Limb (tissue), 2 donors: ENCODE measurements around the gene TMEM14A.
"Not testable (repeated sequence)": the region's sequence is repeated elsewhere in the genome, so short reads cannot be mapped to it uniquely, and the experiment has no call there.

Experiments used
- DNase-seq, 2 donors: peaks; one replicate each; pipeline ENCODE4 v3.0.0-alpha.2; 2016; ENCODE audit errors: extremely low spot score in 2 of 2

The TMEM14A gene, protein sequence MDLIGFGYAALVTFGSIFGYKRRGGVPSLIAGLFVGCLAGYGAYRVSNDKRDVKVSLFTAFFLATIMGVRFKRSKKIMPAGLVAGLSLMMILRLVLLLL

DNA sequence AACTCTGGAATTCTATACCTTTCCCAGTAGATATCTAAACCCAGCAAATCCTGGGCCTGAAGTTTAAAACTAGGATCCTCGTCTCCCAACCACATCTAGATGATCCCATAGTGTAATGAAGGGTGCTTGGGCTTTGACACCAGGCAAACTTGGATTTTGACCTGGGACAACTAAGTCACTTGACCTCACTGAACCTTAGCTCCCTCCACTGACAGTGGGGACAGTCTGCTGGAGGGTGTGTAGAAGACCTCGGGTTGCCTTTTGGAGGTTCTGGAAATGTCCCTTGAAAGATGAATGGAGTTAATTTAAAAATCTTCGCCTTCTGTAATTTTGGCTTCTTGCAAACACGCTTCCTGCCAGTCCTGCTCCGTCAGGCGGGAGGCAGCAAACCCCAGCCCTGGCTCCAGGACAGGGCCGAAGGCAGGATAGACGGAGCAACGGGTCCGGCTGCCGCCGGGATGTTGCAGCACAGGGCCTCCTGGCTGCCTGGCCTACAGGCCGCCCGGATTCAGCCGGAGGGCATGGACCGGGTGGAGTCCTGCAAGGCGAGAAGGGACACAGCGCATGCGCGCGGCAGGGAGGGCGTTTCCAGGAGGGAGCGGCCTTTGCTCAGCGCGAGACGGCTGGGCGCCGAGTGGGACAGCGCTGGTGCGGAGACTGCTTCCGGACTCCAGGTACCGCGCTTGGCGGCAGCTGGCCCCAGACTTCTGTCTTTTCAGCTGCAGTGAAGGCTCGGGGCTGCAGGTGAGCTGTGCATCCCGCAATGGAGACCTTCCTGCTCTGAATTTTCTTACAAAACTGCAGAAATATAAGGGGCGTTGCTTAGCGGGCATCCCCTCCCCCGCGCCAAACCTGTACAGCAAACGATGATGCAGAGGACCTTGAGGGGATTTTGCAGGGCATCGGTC, at the start of gene TMEM14A:
TMEM14A (plus strand) TSS at position 612 of the 908 bp plus-strand sequence. CDS start 5,990 bp downstream, outside the sequence.
- peak; percentile 87 to 95 for DNase-seq

DNA sequence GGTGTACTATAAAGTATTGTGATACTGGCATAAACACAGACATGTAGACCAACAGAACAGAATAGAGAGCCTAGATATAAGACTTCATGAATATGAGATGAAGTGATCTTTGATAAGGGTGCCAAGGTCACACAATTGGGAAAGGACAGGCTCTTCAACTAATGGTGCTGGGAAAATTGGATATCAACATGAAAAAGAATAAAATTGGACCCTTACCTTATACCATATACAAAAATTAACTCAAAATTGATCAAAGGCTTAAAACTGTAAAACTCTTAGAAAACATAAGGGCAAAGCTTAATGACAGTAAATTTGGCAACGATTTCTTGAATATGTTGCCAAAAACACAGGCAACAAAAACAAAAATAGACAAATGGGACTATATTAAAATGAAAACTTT, 49.3 kb upstream of the TMEM14A start:
- no peak for DNase-seq

DNA sequence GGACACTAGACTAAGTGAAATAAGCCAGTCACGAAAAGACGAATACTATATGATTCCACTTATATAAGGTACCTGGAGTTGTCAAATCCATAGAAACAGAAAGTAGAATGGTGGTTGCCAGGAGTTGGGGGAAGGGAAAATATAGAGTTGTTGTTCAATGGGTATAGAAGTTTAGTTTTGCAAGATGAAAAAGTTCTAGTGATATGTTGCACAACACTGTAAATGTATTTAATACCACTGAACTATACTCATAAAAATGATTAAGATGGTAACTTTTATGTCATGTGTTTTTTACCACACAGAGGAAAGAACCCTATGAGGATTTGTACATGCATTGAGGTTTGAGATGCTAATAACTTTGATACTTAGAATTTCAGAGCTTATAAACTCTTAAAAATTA, 48.1 kb upstream of the TMEM14A start:
- no peak for DNase-seq

DNA sequence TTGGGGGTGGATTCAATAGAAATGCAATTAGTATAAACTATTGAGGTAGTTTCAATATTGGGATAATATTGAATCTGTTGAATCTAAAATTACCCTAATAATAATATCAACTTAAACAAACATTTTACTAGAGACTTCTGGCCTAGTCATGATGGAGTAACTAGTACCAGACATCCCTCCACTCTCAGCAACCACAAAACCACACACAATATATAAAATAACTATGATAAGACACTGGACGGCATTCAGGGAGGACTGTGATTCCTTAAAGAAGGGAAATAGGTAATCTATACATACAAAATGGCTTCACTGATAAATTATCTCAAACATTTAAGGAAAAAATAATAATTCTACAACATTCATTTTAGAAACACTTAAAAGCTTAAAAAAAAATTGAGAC, 38.9 kb upstream of the TMEM14A start:
- DNase-seq, result no peak

DNA sequence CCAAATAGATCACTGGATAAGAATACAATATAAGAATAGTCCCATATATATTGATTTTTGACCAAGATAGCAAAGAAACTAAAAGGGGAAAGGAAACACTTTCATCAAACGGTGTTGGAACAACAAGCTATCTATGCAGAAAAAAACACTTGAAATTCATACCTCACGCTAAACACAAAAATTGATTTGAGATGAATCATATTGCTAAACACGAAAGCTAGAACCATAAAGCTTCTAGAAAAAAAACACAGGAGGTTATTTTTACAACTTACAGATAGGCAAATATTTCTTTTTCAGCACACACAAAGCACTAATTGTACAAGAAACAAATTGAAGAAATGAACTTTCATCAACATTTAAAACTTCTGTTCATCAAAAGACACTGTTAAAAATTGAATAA, 36.7 kb upstream of the TMEM14A start:
- DNase-seq, result no peak

DNA sequence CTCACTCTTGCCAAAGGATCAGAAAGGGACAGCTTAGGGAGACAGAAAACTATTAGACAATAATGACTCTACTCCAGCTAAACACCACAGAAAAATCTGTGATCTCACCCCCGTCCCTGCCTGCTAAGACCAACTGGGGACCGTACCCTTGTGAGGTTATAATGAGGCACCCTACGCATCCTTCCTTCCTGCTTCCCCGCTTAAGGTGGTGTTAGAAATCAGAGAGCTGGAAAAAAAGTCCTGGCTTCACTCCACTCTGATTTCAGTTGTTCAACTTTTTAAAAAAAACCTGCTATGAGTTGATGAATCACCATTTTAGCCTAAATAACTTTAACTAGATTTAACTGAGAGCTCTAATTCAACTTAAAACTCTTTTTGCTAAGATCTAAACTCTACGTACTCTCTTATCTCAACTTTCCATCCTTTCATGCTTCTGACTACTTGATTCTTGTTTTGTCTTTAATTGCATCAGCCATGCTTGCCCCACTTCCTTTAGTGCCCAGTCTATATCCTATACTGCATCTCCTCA, 35.8 kb upstream of the TMEM14A start:
- no peak for DNase-seq

DNA sequence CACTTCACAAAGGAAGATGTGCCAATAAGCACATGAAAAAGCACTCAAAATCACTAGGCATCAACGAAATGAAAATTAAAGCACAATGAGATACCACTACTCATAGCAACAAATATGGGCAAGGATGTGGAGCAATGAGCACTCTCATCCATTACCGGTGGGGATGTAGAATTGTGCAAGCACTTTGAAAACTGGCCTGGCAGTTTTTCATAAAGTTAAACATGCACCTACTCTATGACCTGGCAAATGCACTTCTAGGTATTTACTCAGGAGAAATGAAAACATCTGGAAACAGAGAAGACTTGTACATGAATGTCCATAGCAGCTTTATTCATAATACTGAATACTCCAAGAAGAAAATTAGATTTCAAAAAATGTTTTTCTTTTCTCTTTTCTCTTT, 34.1 kb upstream of the TMEM14A start:
- DNase-seq, result no peak

DNA sequence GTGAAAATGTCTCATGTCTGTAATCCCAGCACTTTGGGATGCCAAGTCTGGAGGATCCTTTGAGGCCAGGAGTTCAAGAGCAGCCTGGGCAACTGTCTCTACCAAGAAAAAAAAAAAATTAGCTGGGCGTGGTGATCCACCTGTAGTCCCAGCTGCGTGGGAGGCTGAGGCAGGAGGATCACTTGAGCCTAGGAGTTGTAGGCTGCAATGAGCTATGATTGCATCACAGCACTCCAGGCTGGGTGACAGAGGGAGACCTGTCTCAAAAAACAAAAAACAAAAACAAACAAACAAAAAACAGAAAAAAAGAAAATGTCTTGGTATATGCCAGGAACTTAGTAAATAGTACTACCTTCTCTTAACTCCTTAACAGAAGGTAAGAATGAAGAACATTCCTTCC, 31.4 kb upstream of the TMEM14A start:
- no peak for DNase-seq

DNA sequence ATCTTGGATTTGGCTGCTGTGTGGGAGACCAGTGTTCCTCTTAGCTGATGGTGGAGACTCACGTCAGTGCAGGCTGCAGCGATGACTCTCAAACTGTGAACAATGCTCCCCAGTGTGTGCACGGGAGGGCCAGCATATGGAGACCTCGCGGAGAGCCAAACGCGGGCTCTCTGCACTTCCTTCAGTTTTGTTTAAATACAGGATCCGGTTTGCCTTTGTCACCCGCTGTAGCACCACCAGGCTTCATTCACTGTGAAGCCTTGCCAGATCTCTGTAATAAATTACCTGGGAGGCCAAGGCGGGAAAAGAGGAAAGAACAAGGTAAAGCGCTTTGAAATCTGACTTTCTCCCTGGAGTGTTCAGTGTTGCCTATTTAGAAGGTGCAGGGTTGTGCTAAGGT, 30.7 kb upstream of the TMEM14A start:
- DNase-seq, result peak in 1 of 2 donors; percentile 61

DNA sequence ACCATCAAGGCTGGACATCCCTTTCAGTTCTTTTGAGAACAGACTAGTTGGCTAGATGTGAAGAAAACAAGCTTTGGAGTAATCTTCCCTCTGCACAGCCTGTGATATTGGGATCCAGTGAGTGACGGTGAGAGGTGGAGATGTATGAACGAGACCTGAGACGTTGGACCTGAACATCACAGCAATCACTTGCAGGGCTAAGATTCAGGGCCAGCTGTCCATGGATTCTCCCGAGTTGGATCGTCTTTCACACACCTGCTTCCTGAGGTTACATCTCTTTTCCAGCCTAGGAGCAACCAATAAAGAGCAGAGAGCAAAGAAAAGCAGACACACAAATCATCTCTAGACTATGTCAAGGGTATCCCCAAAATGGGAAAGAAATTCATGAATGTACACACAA, 30.0 kb upstream of the TMEM14A start:
- DNase-seq, result no peak

DNA sequence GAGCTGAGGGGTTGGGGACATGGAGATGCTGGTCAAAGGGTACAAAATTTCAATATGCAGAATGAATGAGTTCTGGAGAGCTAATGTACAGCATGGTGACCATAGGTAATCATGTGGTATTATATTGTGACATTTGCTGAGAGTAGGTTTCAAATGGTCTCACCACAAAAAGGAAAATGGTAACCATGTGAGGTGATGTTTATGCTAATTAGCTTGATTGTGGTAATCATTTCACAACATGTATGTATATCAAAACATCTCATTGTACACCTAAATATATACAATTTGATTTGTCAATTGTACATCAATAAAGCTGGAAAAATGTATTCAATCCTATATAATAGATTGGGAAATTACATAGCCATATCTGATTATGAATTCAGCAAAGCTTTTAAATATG, 29.5 kb upstream of the TMEM14A start:
- DNase-seq, result no peak

DNA sequence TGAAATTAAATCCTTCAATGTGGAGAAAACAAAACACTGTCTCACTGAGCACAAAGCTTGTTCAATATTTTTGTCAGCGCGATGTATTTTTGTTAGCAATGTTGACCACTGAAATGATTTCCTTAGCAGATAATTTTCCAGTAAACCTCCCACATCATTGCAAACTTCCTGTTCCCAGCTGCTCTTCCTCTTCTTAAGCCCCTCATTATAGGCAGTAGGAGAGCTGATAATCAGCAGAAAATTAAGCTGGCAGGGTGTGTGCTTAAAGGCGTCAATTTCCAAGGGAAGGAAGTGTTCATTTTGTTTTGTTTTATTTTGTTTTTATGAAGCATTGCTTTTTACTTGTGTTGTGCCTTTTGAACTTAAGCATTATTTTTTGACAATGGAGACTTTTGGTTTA, 29.1 kb upstream of the TMEM14A start:
- DNase-seq, result no peak

DNA sequence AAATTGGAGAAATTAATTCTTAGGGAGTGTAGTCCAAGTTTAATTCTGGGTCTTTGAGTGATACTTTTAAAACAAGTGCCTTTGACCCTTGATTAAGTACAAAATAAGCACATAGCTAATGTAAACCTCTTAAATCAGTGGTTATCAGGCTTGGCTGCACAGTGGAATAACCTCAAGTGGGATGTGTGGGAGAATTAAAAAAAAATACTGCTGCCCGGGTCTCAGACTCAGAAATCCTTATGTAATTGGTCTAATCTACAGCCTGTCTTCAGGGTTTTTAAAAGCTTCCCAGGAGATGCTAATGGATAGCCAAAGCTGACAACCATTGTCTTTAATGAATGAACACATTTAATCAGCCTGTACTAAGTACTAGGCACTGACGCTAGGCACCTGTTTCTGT, 28.5 kb upstream of the TMEM14A start:
- no peak for DNase-seq

DNA sequence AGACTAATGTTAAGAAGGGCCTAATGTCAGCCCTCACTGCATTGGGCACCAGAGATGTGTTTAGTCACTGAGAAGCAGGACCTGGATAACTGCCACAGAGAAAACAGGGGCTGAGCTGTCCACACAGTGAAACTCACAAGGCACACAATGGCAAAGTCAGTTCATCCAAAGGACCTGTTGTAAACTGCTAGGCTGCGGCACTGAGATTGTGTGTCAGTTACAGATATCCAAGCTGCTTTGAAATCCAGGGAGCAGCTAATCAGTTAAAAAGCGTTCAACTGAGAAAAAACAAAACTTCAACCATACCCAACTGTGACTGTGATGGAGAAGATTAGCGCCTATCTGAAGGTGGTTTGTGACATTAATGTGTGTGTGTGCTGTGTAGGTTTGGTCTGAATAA, 27.8 kb upstream of the TMEM14A start:
- DNase-seq, result no peak

DNA sequence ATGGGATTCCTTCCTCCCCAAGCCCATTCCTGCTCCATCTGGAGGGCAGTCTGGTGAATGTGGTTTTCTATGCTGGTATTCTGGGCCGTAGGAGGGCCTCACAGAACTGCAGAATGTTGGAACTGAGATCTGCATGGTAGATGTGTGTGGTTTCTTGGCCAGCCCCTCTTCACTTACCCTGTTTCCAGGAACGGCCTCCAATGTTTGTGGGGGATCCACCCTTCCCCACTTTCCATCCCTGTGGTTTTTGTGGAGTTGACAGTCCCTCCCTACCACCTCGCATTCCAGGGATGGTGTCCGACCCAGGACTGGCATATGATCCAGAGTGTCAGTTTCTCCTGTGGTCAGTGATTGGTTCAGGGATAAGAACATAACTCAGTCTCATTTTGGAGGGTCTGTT, 26.7 kb upstream of the TMEM14A start:
- no peak for DNase-seq

DNA sequence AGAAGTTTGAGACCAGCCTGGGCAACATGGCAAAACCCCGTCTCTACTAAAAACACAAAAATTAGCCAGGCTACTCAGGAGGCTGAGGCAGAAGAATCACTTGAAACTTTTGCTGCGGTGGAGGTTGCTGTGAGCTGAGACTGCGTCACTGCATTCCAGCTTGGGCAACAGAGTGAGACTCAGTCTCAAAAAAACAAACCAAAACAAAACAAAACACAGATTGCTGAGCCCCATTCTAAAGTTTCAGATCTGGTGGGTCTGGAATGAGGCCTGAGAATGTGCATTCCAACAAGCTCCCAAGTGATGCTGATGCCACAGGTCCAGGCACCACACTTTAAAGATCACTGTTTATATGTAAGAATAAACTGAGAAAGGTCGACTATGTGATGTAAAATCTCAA, 24.9 kb upstream of the TMEM14A start:
- no peak for DNase-seq

DNA sequence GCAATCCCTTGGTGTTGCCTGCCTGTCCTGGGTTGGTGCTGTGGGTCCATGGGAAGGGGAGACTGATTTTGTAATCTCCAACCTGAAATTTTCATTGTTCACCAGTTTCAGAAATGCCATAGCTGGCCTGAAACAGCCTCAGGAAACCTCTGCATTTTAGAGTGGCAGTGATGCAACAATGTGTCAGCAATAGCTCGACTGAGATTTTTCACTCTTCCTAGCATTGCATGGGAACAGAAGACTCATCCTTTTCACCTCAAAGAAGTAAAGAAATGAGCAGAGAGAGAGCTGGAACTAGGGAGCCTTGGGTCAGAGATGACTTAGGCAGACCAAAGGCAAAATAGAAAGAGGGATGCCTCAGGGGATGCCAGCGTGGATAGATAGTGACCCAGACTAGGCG, 23.7 kb upstream of the TMEM14A start:
- no peak for DNase-seq

DNA sequence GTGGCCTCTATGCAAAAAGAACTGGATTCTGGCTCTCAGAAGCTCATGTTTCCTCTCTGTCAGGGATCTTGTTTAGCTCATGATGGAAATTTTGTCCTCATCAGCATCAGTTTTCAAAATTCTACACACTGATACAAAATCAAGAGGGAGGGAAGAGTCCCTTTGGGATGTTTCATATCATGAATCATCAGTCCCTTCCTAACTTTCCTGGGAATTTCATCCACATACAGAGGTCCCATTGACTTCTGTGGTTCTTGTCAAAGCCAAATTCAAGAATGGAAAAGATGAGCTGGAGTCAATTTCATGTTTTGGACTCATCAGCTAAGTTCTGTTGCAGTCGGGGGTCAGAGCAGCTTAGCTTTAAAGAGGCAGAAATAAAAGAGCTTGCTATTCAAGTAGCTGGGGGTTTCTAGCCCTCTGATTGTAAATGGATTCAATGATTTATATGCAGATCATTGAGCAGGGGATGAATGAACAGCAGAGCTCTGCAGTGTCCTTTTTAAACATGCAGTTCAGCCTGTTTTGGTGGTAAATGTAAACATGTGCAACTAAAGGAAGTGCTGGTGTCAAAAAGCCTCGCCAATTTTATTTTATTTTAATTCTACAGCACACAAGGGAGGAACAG, 21.3 kb upstream of the TMEM14A start:
- no peak for DNase-seq

DNA sequence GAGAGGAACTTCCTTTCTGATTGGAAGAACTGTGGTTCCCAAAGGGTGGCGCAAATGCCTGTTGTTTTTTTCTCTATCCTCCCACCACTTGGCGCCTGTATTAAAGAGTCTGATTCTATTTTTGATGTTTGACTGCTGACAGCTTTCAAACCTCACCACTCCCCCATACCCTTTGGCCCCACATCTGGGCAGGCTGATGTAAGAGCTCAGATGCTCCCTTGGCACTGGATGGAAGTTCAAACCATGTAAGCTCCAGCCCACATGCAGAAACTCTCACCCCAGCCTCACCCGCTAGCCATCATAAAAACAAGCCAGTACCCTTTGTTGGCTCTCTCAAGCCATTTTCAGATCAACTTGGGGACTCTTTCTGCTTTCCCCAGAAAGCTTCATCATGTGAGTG, 20.0 kb upstream of the TMEM14A start:
- no peak for DNase-seq

DNA sequence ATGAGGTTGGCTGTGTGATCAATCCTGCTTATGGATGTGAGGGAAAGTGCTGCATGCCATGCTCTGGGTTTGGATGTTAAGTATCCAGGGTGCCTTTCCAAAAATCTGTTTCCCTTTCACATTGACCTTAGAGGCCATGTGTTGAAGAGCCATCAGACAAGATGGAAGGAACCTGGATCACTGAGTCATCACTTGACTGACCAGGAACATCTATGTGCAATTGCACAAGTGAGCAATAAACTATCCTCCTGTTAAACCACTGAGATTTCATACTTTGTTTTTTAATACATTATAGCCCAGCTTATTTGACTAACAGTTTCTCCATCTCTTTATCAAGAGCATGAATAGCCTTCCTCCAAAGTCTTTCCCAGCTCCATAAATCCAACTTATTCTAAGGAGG, 17.8 kb upstream of the TMEM14A start:
- no peak for DNase-seq

DNA sequence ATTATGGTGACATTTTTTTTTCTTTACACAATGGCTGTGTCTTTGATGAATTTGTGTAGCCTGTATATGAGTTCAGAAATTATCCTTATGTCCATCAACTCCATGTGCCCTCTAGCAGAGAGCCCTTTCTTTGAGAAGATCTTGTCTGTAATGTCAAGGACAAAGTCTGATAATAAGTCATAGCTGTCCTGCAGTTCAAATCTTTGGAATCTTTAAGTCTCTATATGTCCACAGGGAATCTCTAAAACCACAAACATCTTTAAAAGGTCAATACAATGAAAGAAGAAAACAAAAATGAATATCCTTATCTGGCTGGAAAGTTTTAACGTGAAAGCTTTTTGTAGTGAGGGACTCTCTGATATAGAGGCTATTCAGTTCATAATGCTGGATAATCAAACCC, 16.9 kb upstream of the TMEM14A start:
- DNase-seq, result no peak

DNA sequence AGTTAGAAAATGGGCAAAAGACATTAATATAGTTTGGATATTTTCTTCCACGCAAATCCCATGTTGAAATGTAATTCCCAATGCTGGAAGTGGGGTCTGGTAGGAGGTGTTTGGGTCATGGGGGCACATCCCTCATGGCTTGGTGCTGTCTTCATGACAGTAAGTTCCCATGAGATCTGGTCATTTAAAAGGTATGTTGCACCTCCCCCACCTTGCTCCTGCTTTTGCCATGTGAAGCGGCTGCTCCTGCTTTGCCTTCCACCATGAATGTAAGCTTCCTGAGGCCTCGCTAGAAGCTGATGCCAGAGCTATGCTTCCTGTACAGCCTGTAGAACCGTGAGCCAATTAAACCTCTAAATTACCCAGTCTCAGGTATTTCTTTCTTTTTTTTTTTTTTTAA, 16.3 kb upstream of the TMEM14A start:
- no peak for DNase-seq

DNA sequence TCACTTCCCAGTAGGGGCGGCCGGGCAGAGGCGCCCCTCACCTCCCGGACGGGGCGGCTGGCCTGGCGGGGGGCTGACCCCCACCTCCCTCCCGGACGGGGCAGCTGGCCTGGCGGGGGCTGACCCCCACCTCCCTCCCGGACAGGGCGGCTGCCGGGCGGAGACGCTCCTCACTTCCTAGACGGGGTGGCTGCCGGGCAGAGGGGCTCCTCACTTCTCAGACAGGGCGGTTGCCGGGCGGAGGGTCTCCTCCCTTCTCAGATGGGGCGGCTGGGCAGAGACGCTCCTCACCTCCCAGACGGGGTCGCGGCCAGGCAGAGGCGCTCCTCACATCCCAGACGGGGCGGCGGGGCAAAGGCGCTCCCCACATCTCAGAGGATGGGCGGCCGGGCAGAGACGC, 15.0 kb upstream of the TMEM14A start:
- DNase-seq, result not testable (repeated sequence)
